GM19238 (cell line): ENCODE measurements around the gene MT1E.

Experiments used
- DNase-seq: peaks from one replicate; pipeline ENCODE4 v3.0.0; 2011; ENCODE audit warnings: low spot score; ENCODE audit not compliant: insufficient read length

MT1E gene

GRCh38 chr16:56625943-56626654 lies 518 bp downstream of the MT1E start:
- no peak for DNase-seq

DNA sequence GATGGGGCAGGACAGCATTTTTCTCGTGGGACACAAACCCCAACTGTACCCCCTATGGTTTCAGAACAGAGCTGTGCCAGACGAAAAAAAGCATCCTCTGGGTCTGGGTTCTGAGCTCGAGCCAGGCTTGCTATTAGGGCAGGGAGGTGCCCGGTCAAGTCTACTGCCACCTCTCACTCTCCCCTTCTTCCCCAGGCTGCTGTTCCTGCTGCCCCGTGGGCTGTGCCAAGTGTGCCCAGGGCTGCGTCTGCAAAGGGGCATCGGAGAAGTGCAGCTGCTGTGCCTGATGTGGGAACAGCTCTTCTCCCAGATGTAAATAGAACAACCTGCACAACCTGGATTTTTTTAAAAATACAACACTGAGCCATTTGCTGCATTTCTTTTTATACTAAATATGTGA lies 1.1 kb downstream of the MT1E start:
- no peak for DNase-seq

DNA sequence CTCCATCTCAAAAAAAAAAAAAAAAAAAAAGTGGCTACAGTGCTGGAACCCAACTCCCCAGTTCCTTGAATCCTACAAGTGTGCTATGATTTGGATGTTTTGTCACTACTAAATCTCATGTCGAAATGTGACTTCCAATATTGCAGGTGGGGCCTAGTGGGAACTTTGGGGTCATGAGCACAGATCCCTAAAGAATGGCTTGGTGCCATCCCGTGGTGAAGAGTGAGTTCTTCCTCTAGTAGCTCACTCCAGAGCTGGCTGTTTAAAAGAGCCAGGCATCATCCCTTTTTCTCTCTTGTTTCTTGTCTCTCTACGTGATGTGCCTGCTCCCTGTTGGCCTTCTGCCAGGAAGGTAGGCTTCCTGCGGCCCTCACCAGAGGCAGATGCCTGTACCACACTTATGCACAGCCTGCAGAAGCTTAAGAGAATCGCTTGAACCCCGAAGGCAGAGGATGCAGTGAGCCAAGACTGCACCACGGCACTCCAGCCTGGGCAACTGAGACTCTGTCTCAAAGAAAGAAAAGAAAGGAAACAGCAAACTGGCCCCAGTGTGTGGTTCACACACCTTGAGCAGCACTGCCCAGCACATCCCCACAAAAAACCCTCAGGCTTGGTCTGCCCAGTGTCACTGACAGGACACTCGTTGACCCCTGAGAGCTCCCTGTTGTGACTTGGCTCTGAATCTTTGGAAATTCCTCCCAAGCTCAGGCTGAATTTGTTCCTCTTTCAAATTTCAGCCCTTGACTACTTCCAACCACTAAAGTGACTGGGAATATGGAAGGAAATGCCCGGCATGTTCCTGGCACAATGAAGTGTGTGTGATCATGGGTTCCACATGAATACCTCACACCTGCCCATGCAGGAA lies 3.1 kb downstream of the MT1E start:
- DNase-seq, result no peak

GRCh38 chr16:56629531-56629930 lies 4.0 kb downstream of the MT1E start:
- DNase-seq, result no peak

- peak; percentile 66 for DNase-seq
These were observed 4.6 kb downstream of the MT1E start for GRCh38 chr16:56630134-56630533.

GRCh38 chr16:56631197-56631596 lies 5.6 kb downstream of the MT1E start:
- no peak for DNase-seq

DNA sequence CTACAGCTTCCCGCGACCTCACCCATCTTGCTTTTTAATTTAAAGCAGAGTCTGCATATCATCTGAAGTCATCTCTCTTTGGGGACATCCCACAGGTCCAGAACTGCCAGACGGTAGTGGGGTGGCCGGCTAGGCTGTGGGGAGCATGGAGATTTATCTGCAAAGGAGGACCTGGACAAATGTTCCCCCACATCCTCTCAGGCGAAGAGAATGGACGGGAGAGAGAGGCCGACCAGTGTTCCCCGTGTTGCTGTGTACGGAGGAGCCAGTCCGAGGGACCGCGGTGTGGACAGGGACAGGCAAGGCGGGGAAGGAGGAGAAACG lies 6.2 kb downstream of the MT1E start:
- no peak for DNase-seq

GRCh38 chr16:56632156-56632847 lies 6.7 kb downstream of the MT1E start, which contains the start of gene MT1M:
TSS of gene MT1M (plus strand) at chr16:56632659. CDS start at chr16:56632732, 73 bp downstream.
- no peak for DNase-seq

DNA sequence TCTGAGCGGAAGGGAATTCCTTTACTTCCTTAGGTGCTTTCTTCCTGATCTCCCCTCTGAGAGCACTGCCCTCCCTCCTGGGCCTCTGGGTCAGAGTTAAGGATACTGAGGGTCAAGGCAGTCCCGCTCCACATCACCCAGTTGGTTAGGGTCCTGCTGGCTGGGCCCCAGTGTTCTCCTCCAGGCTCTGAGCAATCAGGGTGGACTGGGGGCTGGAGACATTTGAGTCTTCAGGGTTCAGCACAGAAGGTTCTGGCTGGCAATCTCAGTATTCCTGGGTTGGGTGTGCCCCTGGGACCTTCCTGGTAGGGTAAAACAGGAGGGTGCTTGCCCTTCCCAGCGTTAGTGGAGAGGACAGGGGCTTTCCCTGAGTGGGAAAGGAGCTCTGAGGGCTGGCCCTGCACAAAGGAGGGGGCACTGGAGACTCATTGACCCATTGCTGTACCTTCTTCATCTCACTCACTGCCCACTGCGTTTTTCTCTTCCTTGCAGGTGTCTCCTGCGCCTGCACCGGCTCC lies 7.3 kb downstream of the MT1E start:
- no peak for DNase-seq

DNA sequence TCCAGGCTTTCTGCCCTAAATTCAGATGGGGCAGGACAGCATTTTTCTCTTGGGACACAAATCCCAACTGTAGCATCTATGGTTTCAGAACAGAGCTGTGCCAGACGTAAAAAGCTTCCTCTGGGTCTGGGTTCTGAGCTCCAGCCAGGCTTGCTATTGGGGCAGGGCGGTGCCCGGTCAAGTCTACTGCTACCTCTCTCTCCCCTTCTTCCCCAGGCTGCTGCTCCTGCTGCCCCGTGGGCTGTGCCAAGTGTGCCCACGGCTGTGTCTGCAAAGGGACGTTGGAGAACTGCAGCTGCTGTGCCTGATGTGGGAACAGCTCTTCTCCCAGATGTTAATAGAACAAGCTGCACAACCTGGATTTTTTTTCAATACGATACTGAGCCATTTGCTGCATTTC lies 8.0 kb downstream of the MT1E start:
- no peak for DNase-seq

DNA sequence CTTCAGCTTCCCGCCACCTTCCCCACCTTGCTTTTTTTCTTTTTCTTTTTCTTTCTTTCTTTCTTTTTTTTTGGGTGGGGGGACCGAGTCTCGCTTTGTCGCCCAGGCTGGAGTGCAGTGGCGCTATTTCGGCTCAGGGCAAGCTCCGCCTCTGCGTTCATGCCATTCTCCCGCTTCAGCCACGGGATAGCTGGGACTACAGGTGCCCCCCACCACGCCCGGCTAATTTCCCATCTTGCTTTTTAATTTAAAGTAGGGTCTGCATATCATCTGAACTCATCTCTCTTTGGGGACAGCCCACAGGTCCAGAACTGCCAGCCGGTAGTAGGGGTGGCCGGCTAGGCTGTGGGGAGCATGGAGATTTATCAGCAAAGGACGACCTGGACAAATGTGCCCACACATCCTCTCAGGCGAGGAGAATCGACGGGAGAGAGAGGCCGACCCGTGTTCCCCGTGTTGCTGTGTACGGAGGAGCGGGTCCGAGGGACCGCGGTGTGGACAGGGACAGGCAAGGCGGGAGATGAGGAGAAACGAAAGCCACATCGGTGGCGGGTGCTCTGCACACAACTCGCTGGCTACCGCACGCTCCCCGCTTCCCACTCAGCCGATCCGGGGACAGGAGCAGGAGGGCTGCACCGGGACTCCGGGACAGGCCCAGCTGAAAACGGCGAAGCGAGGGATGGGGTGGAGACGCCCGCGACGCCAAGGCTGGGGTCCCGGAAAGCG lies 9.3 kb downstream of the MT1E start:
- no peak for DNase-seq

GRCh38 chr16:56635441-56635967 lies 9.9 kb downstream of the MT1E start:
- DNase-seq, result no peak

DNA sequence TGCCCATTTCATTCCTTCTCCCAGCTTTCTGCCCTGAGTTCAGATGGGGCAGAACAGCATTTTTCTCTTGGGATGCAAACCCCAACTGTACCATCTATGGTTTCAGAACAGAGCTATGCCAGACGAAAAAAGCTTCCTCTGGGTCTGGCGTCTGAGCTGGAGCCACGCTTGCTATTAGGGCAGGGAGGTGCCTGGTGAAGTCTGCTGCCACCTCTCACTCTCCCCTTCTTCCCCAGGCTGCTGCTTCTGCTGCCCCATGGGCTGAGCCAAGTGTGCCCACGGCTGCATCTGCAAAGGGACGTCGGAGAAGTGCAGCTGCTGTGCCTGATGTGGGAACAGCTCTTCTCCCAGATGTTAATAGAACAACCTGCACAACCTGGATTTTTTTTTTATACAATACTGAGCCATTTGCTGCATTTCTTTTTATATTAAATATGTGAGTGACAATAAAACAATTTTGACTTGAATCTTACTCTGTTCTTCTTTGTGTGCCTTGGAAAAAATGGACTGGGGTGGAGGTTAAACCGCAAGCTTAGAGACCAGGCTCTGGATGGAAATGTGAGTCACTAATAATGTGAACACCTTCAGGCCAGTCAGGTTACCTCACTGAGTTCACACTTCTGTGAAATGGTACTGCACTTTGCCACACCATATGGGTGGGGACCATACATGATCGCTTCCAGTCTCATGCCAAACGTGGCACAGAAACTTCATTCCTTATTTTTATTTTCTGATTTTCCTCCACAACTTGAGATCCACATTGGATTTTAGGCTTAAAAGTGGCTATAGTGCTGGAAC lies 11.2 kb downstream of the MT1E start:
- no peak for DNase-seq

GRCh38 chr16:56637814-56638750 lies 12.5 kb downstream of the MT1E start, which contains the start of gene MT1A:
TSS of gene MT1A (plus strand) at chr16:56638666. CDS start at chr16:56638739, 73 bp downstream.
- DNase-seq, result no peak

DNA sequence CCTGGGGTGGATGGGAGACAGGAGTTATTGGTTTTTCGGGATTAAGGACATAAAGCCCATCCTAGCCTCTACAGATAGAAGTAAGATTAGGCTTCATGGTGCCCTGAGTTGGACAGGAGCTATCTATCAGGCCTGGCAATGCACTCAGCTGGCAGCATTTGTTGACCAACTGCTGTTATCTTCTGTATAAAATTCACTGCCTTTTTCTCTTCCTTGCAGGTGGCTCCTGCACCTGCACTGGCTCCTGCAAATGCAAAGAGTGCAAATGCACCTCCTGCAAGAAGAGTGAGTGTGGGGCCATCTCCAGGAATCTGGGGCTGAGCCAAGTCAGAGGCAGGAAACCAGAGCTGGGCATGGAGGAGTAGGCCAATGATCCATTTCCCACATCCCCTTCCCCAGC lies 13.5 kb downstream of the MT1E start:
- no peak for DNase-seq

DNA sequence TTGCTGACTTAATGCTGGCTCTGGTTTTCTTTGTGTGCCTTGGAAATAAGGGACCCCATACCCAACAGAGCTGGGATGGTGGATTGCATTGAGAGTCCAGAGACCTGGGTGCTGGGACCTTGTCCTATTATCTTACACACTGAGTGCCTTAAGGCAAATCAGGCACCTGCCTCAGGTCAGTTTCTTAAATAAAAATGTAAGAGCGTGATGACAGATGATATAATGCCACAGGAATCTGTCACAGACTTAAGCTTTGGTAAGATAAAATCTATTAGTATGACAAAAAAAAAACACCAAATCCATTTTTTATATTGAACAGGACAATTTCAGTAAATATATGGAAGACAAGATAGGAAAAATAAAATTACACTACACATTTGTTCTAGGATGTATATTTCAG lies 14.5 kb downstream of the MT1E start:
- no peak for DNase-seq

- no peak for DNase-seq
These were observed 15.6 kb downstream of the MT1E start for GRCh38 chr16:56641166-56641565.

- DNase-seq, result no peak
These were observed 17.6 kb downstream of the MT1E start for GRCh38 chr16:56643080-56643778.
